MM.1S (cell line): ENCODE results near the gene RIMKLA.

Experiments
- CTCF ChIP-seq: fragments of 300-600 bp; sonication (generic); IDR thresholded peaks from 2 replicates; pipeline ENCODE4 v1.5.1; 2016; ENCODE audit warnings: antibody characterized with exemption, low read length, mixed read lengths
- EZH2 ChIP-seq: fragments of 300-600 bp; sonication (generic); optimal IDR thresholded peaks from 2 replicates; pipeline ENCODE3; 2017; ENCODE audit warnings: low read depth, mild to moderate bottlenecking, antibody characterized with exemption, low read length, mixed read lengths
- EZH2phosphoT487 ChIP-seq: fragments of 300-600 bp; sonication (generic); IDR thresholded peaks from 2 replicates; pipeline ENCODE4 v1.6.1; 2018; ENCODE audit warnings: antibody characterized with exemption, low read length

- TF ChIP-seq CTCF (no peak), EZH2phosphoT487 (no peak), EZH2 (no peak)
Measured at GRCh38 chr1:42364089-42364488, 16.5 kb upstream of the RIMKLA start.
